ENCODE results near the gene ACER1. TPM values are rescaled to one million over a fixed set of nuclear protein-coding genes. Genes with fewer than 3 reads are reported as not detected.
"Not testable (repeated sequence)": the region's sequence is repeated elsewhere in the genome, so short reads cannot be mapped to it uniquely, and the experiment has no call there.

ACER1 gene
- total RNA-seq, 2 donors from 2014 or later, result 0.24 TPM; not detected in 1

DNA sequence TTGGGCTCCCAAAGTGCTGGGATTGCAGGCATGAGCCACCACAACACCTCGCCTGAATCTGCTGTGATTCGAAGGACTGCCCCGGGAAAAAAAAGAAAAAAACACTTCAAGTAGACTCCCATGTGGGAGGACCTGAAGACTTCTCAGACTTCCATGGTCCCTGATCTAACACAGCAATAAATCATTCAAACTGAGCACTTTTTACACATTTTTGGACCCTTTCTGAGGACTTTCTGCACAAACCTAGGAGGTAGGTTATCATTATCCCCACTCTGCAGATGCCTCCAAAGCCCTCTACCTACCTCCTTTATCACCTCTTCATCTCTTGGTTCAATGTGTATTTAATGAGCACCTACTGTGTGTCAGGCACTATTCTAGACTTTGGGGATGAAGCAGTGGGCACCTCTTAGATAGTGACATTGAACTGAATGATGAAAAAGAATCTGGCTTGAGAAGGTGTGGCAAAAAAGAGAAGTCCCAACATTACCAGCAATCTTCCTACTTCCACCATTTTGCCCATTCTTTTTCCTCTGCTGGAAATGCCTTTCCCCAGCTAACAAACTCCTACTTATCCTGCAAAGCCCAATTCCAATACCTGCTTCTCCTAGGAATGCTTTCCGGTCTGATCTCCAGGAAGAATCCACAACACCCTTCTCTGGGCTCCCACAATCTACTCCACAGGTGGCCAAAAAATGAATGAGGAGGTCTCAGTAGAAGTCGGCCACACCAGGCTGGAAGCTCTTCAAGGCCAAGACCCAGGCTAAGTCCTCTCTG, 26.3 kb upstream of the ACER1 start:
- TF ChIP-seq, protein P1, sequence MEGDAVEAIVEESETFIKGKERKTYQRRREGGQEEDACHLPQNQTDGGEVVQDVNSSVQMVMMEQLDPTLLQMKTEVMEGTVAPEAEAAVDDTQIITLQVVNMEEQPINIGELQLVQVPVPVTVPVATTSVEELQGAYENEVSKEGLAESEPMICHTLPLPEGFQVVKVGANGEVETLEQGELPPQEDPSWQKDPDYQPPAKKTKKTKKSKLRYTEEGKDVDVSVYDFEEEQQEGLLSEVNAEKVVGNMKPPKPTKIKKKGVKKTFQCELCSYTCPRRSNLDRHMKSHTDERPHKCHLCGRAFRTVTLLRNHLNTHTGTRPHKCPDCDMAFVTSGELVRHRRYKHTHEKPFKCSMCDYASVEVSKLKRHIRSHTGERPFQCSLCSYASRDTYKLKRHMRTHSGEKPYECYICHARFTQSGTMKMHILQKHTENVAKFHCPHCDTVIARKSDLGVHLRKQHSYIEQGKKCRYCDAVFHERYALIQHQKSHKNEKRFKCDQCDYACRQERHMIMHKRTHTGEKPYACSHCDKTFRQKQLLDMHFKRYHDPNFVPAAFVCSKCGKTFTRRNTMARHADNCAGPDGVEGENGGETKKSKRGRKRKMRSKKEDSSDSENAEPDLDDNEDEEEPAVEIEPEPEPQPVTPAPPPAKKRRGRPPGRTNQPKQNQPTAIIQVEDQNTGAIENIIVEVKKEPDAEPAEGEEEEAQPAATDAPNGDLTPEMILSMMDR (IDR thresholded peaks at IDR 0.05), result no peak

DNA sequence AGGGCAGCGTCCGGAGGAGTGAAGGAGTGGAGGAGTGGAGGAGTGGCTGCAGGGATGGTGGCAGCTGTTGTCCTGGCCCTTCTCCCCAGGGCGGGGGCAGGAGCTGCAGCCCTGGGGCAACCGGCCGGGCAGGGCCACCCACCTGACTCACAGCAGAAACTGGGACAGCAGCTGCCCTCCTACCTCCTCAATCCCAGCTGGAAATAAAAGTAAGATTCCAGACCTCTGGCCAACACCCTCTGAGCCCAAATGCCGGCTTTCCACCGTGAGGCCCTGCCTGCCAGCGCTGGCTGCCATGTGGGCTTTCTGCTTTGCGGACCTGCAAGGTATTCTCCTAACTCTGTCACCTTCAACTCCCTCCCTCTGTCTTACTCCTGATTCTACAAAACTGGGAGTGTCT, 24.6 kb upstream of the ACER1 start:
- Histone ChIP-seq H3K9me3 (no peaks in the 10 kb centered on the region), H3K36me3 (no peaks in the 10 kb centered on the region), H3K27ac (no peak overlapping the region), H3K4me1 (peaks cover 0 to 11% of the 10 kb centered on the region in 2 donors), H3K4me3 (no peak overlapping the region), H3K27me3 (no peaks in the 10 kb centered on the region)
- TF ChIP-seq, protein P1 (IDR thresholded peaks at IDR 0.05), result no peak
- no peak for DNase-seq (ENCODE audit: low spot score)

More for the DNA sequence above, 26.3 kb upstream of the ACER1 start:
- no peak for DNase-seq (ENCODE audit: low spot score)
- Histone ChIP-seq H3K4me1 (peaks cover 0 to 11% of the 10 kb centered on the region in 2 donors), H3K27ac (no peak overlapping the region), H3K4me3 (no peak overlapping the region), H3K36me3 (peaks cover 7% of the 10 kb centered on the region), H3K27me3 (no peaks in the 10 kb centered on the region), H3K9me3 (no peaks in the 10 kb centered on the region)

DNA sequence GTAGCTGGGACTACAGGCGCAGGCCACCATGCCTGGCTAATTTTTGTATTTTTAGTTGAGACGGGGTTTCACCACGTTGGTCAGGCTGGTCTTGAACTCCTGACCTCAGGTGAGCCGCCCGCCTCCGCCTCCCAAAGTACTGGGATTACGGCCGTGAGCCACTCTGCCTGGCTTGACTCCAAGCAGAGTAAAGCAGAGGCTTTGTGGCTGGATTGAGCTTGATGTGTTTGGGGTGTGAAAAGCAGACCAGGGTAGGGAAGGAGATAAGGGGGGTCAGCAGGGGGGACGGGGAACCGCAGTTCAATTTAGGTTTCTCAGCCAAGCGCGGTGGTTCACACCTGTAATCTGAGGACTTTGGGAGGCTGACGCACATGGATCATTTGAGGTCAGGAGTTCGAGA, 23.8 kb upstream of the ACER1 start:
- Histone ChIP-seq H3K9me3 (no peaks in the 10 kb centered on the region), H3K36me3 (no peaks in the 10 kb centered on the region), H3K4me1 (peaks cover 0 to 3% of the 10 kb centered on the region in 2 donors), H3K27me3 (no peaks in the 10 kb centered on the region), H3K4me3 (no peak overlapping the region), H3K27ac (no peak overlapping the region)
- TF ChIP-seq, protein P1 (IDR thresholded peaks at IDR 0.05), result no peak
- DNase-seq (ENCODE audit: low spot score), result no peak

DNA sequence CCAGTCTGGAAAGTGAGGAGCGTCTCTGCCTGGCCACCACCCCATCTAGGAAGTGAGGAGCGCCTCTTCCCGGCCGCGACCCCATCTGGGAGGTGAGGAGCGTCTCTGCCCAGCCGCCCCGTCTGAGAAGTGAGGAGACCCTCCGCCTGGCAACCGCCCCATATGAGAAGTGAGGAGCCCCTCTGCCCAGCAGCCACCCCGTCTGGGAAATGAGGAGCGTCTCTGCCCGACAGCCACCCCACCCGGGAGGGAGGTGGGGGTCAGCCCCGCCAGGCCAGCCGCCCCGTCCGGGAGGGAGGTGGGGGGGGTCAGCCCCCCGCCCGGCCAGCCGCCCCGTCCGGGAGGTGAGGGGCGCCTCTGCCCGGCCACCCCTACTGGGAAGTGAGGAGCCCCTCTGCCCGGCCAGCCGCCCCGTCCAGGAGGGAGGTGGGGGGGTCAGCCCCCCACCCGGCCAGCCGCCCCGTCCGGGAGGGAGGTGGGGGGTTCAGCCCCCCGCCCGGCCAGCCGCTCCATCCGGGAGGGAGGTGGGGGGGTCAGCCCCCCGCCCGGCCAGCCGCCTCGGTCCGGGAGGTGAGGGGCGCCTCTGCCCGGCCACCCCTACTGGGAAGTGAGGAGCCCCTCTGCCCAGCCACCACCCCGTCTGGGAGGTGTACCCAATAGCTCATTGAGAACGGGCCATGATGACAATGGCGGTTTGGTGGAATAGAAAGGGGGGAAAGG, 22.1 kb upstream of the ACER1 start:
- not testable (repeated sequence) for H3K27me3 ChIP-seq; H3K36me3 ChIP-seq; H3K27ac ChIP-seq; H3K4me3 ChIP-seq; H3K9me3 ChIP-seq; H3K4me1 ChIP-seq; DNase-seq (ENCODE audit: low spot score)

DNA sequence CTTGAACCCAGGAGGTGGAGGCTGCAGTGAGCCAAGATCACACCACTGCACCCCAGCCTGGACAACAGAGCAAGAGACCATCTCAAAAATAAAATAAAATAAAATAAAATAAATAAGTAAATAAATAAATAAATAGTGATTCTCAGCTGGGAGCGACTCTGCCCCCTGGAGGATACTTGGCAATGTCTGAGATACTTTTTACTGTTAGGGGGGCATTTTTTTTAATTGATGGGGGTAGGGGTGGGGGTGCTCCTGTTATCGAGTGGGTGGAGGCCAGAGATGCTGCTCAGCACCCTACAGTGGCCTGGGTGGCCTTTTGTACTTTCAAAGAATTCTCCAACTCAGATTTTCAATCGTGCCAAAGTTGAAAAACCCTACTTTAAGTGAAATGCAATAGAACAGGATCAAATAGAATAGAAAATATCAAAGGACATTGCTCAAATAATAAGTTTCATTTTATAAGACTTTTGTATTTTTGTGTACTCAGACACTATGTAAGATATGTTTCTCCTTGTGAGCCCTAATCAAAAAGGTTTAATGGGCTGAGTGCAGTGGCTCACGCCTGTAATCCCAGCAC, 20.8 kb upstream of the ACER1 start:
- Histone ChIP-seq H3K27me3 (no peaks in the 10 kb centered on the region), H3K4me3 (no peak overlapping the region), H3K9me3 (no peaks in the 10 kb centered on the region), H3K4me1 (no peaks in the 10 kb centered on the region), H3K36me3 (no peaks in the 10 kb centered on the region), H3K27ac (no peak overlapping the region)
- TF ChIP-seq, protein P1 (IDR thresholded peaks at IDR 0.05), result peak in 1 of 2 donors; percentile 48
- DNase-seq (ENCODE audit: low spot score), result no peak

Measured in right atrium auricular region (tissue), 2 donors.